ENCODE measurements around the gene ACTA2.

DNA sequence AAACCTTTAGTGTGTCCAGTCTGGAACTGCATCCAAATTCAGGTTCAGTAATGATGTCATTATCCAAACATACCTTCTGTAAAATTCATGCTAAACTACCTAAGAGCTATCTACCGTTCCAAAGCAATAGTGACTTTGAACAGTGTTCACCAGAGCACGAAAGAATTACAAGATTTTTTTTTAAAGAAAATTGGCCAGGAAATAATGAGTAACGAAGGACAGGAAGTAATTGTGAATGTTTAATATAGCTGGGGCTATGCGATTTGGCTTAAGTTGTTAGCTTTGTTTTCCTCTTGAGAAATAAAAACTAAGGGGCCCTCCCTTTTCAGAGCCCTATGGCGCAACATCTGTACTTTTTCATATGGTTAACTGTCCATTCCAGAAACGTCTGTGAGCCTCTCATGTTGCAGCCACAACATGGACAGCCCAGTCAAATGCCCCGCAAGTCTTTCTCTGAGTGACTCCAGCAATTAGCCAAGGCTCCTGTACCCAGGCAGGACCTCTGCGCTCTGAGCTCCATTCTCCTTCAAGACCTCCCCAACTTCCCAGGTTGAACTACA, 37.3 kb upstream of the ACTA2 start:
- TF ChIP-seq EZH2 (IDR thresholded peaks at IDR 0.05; ENCODE audit: low read length, missing control alignments), result no peak
- TF ChIP-seq, protein P1, sequence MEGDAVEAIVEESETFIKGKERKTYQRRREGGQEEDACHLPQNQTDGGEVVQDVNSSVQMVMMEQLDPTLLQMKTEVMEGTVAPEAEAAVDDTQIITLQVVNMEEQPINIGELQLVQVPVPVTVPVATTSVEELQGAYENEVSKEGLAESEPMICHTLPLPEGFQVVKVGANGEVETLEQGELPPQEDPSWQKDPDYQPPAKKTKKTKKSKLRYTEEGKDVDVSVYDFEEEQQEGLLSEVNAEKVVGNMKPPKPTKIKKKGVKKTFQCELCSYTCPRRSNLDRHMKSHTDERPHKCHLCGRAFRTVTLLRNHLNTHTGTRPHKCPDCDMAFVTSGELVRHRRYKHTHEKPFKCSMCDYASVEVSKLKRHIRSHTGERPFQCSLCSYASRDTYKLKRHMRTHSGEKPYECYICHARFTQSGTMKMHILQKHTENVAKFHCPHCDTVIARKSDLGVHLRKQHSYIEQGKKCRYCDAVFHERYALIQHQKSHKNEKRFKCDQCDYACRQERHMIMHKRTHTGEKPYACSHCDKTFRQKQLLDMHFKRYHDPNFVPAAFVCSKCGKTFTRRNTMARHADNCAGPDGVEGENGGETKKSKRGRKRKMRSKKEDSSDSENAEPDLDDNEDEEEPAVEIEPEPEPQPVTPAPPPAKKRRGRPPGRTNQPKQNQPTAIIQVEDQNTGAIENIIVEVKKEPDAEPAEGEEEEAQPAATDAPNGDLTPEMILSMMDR (conservative IDR thresholded peaks at IDR 0.05 in 1 of 2, IDR thresholded peaks at IDR 0.05 in 1 of 2; ENCODE audit: low read depth in 1 of 2, low read length in 2 of 2), result no peak

Data from fibroblast of lung (primary cell).